GM18505 (cell line): ENCODE results near the gene NPDC1.
A peak's percentile ranks its signal among the peaks of the same experiment; 100 is the strongest.
"Not testable (repeated sequence)": the region's sequence is repeated elsewhere in the genome, so short reads cannot be mapped to it uniquely, and the experiment has no call there.

Source experiments
- ATAC-seq: cut with Tn5 transposase; IDR thresholded peaks from one replicate; pipeline ENCODE4 v1.9.1; 2021; ENCODE audit not compliant: unreplicated experiment
- POLR2A ChIP-seq: IDR thresholded peaks from 4 replicates; pipeline ENCODE4 v1.6.1; 2011; ENCODE audit warnings: borderline replicate concordance; ENCODE audit not compliant: insufficient read depth, insufficient read length; ENCODE audit errors: extremely low read depth

NPDC1 gene

GRCh38 chr9:137034709-137035506 is 11.1 kb downstream of the NPDC1 start:
- TF ChIP-seq POLR2A: no peak
- peak; percentile 53 for ATAC-seq

GRCh38 chr9:137034039-137034708 is 11.8 kb downstream of the NPDC1 start:
- TF ChIP-seq POLR2A: no peak
- no peak for ATAC-seq

DNA sequence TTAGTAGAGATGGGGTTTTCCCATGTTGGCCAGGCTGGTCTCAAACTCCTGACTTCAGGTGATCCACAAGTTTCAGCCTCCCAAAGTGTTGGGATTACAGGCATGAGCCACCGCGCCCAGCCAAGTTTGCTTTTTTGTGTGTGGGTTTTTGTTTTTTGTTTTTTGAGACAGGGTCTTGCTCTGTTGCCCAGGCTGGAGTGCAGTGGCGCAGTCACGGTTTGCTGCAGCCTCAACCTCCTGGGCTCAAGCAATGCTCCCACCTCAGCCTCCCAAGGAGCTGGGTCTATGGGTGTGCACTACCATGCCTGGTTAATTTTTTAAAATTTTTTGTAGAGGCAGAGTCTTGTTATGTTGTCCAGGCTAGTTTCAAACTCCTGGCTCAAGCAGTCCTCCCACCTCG is 12.5 kb downstream of the NPDC1 start:
- ATAC-seq: not testable (repeated sequence)

DNA sequence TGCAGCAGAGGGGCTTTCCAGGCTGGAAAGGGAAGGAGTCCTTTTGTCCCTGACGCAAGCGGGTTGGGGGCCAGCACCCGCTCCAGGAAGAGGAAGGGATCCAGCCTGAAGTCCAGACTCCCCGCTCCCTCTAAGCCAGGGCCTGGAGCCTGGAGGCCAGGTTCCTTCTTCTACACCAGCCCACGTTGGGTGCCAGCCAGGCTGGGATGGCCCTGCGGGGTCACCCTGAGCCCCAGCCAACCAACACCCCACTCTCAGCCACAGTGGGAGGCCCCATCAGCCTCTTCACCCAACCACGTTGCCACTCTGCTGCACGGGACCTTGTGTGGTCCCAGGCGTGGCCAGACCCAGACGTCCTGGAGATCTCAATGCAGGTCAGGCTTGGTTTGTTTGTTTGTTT is 13.1 kb downstream of the NPDC1 start:
- TF ChIP-seq POLR2A: no peak
- no peak for ATAC-seq

GRCh38 chr9:137031904-137032640 is 13.9 kb downstream of the NPDC1 start, which contains the start of gene FUT7:
TSS of gene FUT7 (minus strand) at chr9:137032088. CDS start at chr9:137031991, 97 bp downstream.
- no peak for ATAC-seq
- no peak for TF ChIP-seq POLR2A

GRCh38 chr9:137030538-137031527 is 15.1 kb downstream of the NPDC1 start:
- ATAC-seq: no peak
- TF ChIP-seq POLR2A: no peak

- ATAC-seq: no peak
Observed at GRCh38 chr9:137030006-137030405, 16.0 kb downstream of the NPDC1 start.

GRCh38 chr9:137029058-137029936 is 16.7 kb downstream of the NPDC1 start:
- no peak for TF ChIP-seq POLR2A

More at GRCh38 chr9:137030006-137030405, 16.0 kb downstream of the NPDC1 start:
- no peak for TF ChIP-seq POLR2A

DNA sequence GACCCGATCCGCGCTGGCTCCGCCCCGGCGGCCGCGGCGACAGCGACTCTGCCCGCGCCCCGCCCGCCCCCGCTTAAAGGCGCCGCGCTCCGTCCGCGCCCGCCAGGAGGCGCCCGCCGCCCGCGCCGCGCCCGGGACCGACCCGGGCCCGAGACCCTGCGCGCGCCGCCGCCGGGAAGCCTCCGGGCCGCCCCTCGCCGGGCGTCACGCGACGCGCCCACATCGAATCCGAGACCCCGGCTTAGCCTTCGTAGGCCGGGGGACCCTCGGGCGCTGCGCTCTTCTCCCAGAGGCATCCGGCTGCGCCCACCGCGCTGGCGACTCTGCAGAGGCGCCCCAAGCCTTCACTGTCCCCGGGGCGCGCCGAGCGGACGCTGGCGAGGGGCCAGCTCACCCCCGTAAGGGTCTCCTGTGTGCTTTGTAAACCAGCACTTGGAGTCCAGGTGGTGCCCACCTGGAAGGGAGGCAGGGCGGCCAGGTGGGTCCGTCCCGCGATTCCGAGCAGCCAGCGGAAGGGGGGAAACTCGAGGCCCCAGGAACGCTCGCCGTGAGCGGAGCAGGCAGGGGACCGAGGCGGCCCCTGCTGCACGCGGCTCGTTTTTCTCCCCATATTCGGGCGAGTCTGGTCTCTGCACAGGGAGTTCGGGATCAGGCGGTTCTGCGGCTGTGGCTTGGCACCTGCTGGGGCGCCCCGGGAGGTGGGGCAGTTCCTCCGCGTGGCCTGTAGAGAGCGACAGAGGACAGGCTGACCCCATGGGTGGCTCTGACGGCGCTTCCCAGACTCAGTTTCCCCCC is 17.5 kb downstream of the NPDC1 start:
- no peak for TF ChIP-seq POLR2A
- peak; percentile 35 for ATAC-seq

More at GRCh38 chr9:137029058-137029936, 16.7 kb downstream of the NPDC1 start:
- ATAC-seq: no peak

DNA sequence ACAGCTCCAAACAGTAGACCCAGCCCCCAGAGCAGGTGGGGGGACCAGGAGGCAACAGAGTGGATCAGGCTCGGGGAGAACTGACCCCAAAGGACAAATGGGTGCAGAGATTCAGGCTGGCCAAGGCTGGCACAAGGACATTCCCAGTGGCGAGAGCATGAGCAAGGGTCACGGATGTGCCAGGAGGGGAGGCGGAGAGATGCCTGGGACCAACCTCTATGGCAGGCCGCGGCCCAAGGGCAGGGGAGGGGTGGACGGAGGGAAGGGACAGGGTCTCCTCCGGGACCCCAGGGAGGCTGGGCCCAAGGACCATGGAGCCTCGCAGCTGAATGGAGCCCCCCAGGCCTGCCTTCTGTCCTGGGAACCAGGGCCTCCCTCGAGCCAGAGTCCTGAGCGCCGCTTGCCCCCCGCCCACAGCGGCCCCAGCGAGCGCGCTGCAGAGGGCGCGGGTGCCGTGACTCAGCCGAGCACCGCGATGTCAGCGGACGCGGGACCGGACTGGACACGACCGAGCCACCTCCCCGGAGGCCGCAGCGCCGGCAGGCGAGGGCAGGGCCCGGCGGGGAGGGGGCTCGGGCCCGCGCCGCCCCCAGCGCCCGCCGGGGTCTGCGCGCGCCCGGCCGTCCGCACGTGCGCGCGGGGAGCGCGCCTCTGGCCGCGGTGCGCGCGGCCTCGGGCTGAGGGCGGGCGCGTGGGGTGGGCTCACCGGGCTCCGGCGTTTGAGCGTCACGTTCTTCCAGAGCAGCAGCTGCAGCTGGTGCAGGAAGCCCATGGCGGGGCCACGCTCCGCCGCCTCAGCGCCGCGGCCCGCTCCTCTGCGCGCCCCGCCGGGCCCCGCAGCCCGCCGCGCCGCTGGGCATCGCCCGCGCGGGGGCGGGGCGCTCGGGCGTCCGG is 18.4 kb downstream of the NPDC1 start, which contains the start of gene ABCA2:
ABCA2 (minus strand) TSS at position 869 of the 894 bp plus-strand sequence; CDS start at position 772, 97 bp downstream.
- TF ChIP-seq POLR2A: no peak
- no peak for ATAC-seq

GRCh38 chr9:137026828-137027227 is 19.1 kb downstream of the NPDC1 start:
- ATAC-seq: no peak

More at GRCh38 chr9:137026828-137027227, 19.1 kb downstream of the NPDC1 start:
- no peak for TF ChIP-seq POLR2A
